CD1c-positive myeloid dendritic cell (primary cell): ENCODE results near the gene SIX4.

Experiments
- DNase-seq: peaks from one replicate; pipeline ENCODE4 v3.0.0-alpha.2; 2016; ENCODE audit errors: extremely low spot score

SIX4 gene

GRCh38 chr14:60722107-60722356 lies 2.1 kb downstream of the SIX4 start:
- no peak for DNase-seq

GRCh38 chr14:60721326-60722106 lies 2.6 kb downstream of the SIX4 start:
- no peak for DNase-seq

GRCh38 chr14:60720962-60721325 lies 3.2 kb downstream of the SIX4 start:
- DNase-seq = no peak

DNA sequence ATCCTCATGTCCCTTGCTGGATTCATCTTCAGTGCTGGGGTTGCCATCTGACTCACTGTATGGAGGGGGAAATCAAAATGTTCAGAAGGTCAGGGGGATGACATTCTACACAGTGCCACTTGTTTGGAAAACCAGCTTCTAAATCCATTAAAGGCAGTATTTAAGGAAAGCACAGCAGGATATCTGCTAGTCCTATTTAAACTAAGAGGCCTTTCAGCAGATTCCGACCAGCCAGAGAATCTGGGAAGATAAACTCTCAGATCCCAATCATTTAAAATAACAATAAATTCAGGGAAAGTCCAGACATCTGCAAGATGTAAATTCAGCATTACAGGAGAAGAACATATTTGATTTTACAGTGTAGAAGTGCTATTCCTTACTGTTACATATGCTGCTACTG lies 3.8 kb downstream of the SIX4 start:
- no peak for DNase-seq

DNA sequence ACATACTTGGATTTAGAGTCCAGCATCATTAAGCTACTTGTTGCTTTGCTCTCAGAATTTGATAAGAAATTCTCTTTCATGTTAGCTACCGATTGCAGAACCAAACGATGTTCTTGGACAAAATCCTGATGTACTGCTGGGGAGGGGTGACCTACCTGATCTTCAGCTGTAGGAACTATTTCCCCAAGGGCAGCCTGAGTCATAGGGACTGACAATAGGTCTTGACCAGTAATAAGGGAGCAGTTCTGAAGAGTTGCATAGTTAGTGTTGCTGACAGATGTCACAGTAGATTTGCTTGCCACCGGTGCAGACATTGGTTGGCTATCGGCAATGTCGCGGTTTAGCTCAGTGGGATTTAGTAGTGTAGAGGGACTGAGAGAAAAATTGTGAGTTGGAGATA lies 10.6 kb downstream of the SIX4 start:
- DNase-seq = no peak

DNA sequence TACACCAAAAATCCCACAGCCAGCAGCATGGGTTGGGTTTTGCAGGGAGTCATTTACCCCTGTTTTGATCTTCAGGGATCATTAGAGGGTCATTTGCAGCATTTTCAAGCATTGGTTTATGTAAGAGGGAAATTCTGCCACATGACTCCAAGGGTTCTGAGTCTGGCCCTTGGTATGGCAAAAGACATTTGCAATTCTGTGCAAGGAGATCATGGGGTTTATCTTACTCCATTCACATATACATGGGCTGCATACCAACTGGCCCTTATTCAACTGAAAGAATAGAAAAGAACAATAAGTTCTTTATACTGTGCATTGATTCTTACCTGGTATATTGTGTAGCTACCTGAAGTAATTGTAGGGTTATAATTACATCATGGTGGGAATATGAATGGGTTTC lies 13.7 kb downstream of the SIX4 start:
- no peak for DNase-seq

- DNase-seq = no peak
Measured at GRCh38 chr14:60707858-60708257, 16.3 kb downstream of the SIX4 start.

GRCh38 chr14:60705100-60705499 lies 19.1 kb downstream of the SIX4 start:
- DNase-seq = no peak

DNA sequence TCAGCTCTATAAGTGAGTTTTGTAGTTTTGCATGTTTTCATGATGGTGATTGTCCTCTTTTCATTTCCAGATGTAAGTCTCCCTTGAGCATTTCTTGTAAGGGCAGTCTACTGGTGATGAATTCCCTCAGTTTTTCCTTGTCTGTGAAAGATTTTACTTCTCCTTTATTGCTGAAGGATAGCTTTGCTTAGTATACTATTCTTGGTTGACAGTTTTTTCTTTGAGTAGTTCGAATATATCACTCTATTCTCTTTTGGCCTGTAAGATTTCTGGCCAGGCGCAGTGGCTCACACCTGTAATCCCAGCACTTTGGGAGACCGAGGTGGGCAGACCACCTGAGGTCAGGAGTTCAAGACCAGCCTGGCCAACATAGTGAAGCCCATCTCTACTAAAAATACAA lies 23.6 kb downstream of the SIX4 start:
- DNase-seq = no peak

DNA sequence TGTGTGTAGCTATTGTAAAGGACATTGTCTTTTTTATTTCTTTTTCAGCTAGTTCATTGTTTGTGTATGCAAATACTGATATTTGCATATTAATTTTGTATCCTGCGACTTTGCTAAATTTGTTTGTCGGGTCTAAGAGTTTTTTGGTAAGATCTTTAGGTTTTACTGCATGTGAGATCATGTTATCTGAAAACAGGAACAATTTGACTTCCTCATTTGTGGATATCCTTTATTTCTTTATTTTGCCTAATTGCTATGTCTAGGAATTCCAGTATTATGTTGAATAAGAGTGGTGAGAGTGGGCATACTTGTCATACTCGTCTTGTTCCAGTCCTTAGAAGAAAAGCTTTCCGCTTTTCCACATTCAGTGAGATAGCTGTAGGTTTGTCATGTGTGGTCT lies 28.8 kb downstream of the SIX4 start:
- DNase-seq = peak; percentile 17

GRCh38 chr14:60691383-60692113 lies 32.6 kb downstream of the SIX4 start:
- no peak for DNase-seq

GRCh38 chr14:60686865-60687264 lies 37.3 kb downstream of the SIX4 start:
- DNase-seq = no peak

GRCh38 chr14:60684203-60684602 lies 39.9 kb downstream of the SIX4 start:
- DNase-seq = no peak

DNA sequence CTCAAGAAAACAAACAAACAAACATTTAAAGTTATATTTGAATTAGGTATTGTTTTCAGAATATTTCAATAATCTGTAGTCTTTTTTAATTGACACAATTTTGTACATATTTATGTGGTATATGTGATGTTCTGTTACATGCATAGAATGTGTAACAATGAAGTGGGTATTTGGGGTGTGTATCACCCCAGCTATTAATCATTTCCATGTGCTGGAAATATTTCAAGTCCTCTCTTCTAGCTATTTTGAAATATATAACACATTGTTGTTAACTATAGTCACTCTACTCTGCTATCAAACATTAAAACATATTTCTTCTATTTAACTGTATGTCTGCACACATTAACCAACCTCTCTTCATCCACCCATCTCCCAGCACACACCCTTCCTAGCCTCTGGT lies 42.9 kb downstream of the SIX4 start:
- DNase-seq = no peak

- DNase-seq = no peak
Measured at GRCh38 chr14:60680511-60680910, 43.6 kb downstream of the SIX4 start.

DNA sequence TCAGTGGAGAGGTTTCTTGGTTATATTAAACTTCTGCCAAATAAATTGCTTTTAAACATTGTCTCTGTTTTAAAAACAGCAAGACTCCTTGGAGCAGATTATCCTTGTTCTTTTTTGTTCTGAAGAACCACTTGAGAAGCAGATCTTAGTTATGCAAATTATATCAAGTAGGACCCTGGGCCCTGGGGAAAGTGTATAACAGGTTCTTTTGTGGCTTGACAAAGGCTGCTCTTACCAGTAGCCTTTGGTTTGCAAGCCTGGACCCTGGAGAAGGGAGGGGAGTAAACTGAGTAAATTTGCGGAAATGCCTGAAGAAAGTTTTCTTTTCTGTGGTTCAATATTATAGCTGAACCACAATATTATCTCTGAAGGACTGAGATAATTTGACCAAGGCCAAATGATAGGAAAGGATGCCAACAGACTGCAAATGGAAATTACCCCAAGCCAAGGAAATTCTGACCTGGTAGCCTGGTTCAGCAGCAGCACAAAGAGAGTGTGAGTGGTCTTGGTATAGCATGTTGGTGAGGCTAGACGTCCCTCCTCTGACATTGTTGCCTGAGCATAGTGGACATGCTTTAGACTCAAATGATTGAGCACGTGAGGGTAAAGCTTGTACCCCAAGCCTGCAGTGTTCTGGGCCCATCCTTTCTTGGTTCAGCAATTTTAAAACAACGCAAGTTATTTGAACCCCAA lies 44.4 kb downstream of the SIX4 start:
- DNase-seq = no peak

GRCh38 chr14:60677701-60678100 lies 46.5 kb downstream of the SIX4 start:
- DNase-seq = no peak

GRCh38 chr14:60670989-60671388 lies 53.2 kb downstream of the SIX4 start:
- DNase-seq = no peak

DNA sequence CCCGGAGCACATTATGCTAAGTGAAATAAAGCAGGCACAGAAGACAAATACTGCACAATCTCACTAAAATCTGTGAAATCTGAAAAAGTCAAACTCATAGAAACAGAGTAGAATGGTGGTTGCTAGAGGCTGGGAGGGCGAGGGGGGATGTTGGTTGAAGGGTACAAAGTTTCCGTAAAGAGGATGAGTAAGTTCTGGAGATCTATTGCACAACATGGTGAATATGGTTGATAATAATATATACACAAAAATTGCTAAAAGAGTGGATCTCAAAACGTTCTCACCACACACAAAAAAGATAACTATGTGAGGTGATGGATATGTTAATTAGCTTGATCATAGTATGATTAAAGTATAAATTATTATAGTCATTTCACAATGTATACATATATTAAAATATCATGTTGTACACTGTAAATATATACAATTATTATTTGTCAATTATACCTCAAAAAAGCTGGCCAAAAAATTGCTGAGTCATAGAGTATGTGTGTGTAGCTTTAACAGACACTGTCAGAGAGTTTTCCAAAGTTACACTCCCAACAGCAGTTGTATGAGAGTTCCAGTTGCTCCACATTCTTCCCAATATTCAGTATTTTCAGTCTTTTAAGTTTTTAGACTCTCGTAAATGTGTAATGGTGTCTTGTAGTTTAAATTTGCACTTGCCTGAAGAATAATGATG lies 55.6 kb downstream of the SIX4 start:
- no peak for DNase-seq

DNA sequence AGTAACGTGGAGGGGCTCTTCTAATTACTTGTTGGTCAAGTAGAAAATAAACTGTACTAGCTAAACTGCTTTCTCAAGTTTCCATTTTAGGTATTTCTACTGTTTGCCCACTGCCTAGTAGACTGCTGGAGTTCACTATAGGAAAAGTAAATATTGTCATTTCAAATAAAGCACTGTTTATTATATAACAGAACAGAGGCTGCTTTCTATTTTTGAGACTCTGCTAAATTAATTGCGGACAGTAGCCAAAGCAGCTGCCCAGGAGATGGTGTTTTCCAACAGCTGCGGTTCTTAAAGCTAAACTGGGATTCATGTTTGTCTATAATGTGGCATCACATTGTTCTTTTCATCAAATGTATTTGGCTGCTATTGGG lies 59.0 kb downstream of the SIX4 start:
- DNase-seq = no peak

GRCh38 chr14:60662982-60663381 lies 61.2 kb downstream of the SIX4 start:
- no peak for DNase-seq

- peak; percentile 40 for DNase-seq
Measured at GRCh38 chr14:60661721-60662120, 62.4 kb downstream of the SIX4 start.
